Measurements from ENCODE around the gene PARP6. TPM values are rescaled to one million over a fixed set of nuclear protein-coding genes. Genes with fewer than 3 reads are reported as not detected.

The PARP6 gene
- total RNA-seq, 1 experiment from 2014 or later = 52.5 TPM

Other genes starting within 250 kb of the PARP6 start
- 34.4 and 37.2 TPM in 2 replicates for gene MYO9A, start 154.4 kb downstream of the PARP6 start, total RNA-seq (2014; rRNA removed; shearing (Covaris generic))
- gene SENP8, start 154.2 kb downstream of the PARP6 start, total RNA-seq (2014; rRNA removed; shearing (Covaris generic)) = 6.1 and 7.7 TPM in 2 replicates
- 0.35 TPM in 1 of 2 replicates, not detected in the other for gene GRAMD2A, start 74.8 kb downstream of the PARP6 start, total RNA-seq (2014; rRNA removed; shearing (Covaris generic))
- 1,855 and 1,858 TPM in 2 replicates for gene PKM, start 41.4 kb downstream of the PARP6 start, total RNA-seq (2014; rRNA removed; shearing (Covaris generic))
- gene CELF6, start 47.6 kb upstream of the PARP6 start, total RNA-seq (2014; rRNA removed; shearing (Covaris generic)) = 0.05 TPM in 1 of 2 replicates, not detected in the other
- 43.6 and 45.9 TPM in 2 replicates for gene HEXA, start 103.5 kb upstream of the PARP6 start, total RNA-seq (2014; rRNA removed; shearing (Covaris generic))
- gene TMEM202, start 125.8 kb upstream of the PARP6 start, total RNA-seq (2014; rRNA removed; shearing (Covaris generic)) = not detected in 2 replicates
- 58.6 and 64.8 TPM in 2 replicates for gene ARIH1, start 201.8 kb upstream of the PARP6 start, total RNA-seq (2014; rRNA removed; shearing (Covaris generic))